HEK293 (cell line): Measurements from ENCODE around the gene IMPDH1.

Experiments used
- CTCF ChIA-PET: fragments of 350-600 bp; formaldehyde crosslinking; extraction: SDS; loops from one replicate; lab custom pipeline; 2021; ENCODE audit warnings: antibody characterized with exemption; lab: Yijun Ruan, JAX
- POLR2A ChIA-PET: fragments of 300-600 bp; formaldehyde crosslinking; extraction: SDS; loops from one replicate; lab custom pipeline; 2020; ENCODE audit warnings: antibody characterized with exemption, inconsistent platforms; lab: Yijun Ruan, JAX
- H3K27ac ChIP-seq: fragments of 200-500 bp; sonication (Bioruptor generic); 2 replicates; pipeline ENCODE4 v1.5.1; 2014; ENCODE audit warnings: low read depth, low read length, control low read depth, inconsistent platforms; ENCODE audit errors: extremely low read depth
- H3K36me3 ChIP-seq, 2 experiments: fragments of 200-500 bp in 1 of 2; sonication (Bioruptor generic) in 1 of 2; 1 replicate in 1 of 2; 2 replicates in 1 of 2; pipeline ENCODE4 v1.5.1; 2014 to 2017; ENCODE audit warnings: inconsistent platforms in 2 of 2, low read length in 2 of 2; ENCODE audit not compliant: control insufficient read depth in 2 of 2, insufficient read depth in 1 of 2
- H3K4me1 ChIP-seq: fragments of 200-500 bp; sonication (Bioruptor generic); 2 replicates; pipeline ENCODE4 v1.5.1; 2014; ENCODE audit warnings: mild to moderate bottlenecking, low read length, inconsistent platforms; ENCODE audit not compliant: control insufficient read depth, insufficient read depth
- H3K4me3 ChIP-seq: 2 replicates; pipeline ENCODE4 v1.5.1; 2011; ENCODE audit warnings: low read depth, mild to moderate bottlenecking, control low read depth, low read length, moderate library complexity
- H3K9me3 ChIP-seq: fragments of 200-500 bp; sonication (Bioruptor generic); 2 replicates; pipeline ENCODE4 v1.5.1; 2014; ENCODE audit warnings: low read depth, low read length, inconsistent platforms; ENCODE audit not compliant: control insufficient read depth, insufficient read depth
- GLI4 ChIP-seq: fragments of 450-650 bp; formaldehyde crosslinking; IDR thresholded peaks from 2 replicates; pipeline ENCODE4 v1.5.1; 2016; ENCODE audit warnings: missing biosample characterization, missing genetic modification characterization
- GLIS2 ChIP-seq: fragments of 450-650 bp; formaldehyde crosslinking; IDR thresholded peaks from 2 replicates; pipeline ENCODE4 v1.5.1; 2016; ENCODE audit warnings: missing biosample characterization, missing genetic modification characterization
- KLF10 ChIP-seq: fragments of 450-650 bp; IDR thresholded peaks from 2 replicates; pipeline ENCODE4 v1.5.1; 2018; ENCODE audit warnings: missing biosample characterization, mild to moderate bottlenecking, missing genetic modification characterization
- ZNF132 ChIP-seq: fragments of 450-650 bp; formaldehyde crosslinking; IDR thresholded peaks from 2 replicates; pipeline ENCODE4 v1.5.1; 2017; ENCODE audit warnings: missing biosample characterization, missing genetic modification characterization, borderline replicate concordance
- ZNF174 ChIP-seq: fragments of 450-650 bp; formaldehyde crosslinking; IDR thresholded peaks from 2 replicates; pipeline ENCODE4 v1.5.0; 2017; ENCODE audit warnings: missing biosample characterization, mild to moderate bottlenecking, missing genetic modification characterization
- ZNF2 ChIP-seq: fragments of 450-650 bp; formaldehyde crosslinking; IDR thresholded peaks from 2 replicates; pipeline ENCODE4 v1.5.1; 2016; ENCODE audit warnings: missing biosample characterization, missing genetic modification characterization
- ZNF214 ChIP-seq: fragments of 450-650 bp; formaldehyde crosslinking; IDR thresholded peaks from 2 replicates; pipeline ENCODE4 v1.5.1; 2017; ENCODE audit warnings: missing biosample characterization, mild to moderate bottlenecking, missing genetic modification characterization, borderline replicate concordance
- ZNF37A ChIP-seq: fragments of 450-650 bp; IDR thresholded peaks from 2 replicates; pipeline ENCODE4 v1.5.1; 2018; ENCODE audit warnings: missing biosample characterization, missing genetic modification characterization
- ZSCAN30 ChIP-seq: fragments of 450-650 bp; IDR thresholded peaks from 2 replicates; pipeline ENCODE4 v1.5.1; 2018; ENCODE audit warnings: missing biosample characterization, mild to moderate bottlenecking, missing genetic modification characterization, moderate library complexity
- TF ChIP-seq, protein P1 (sequence below): fragments of 450-650 bp; formaldehyde crosslinking; IDR thresholded peaks from 2 replicates; pipeline ENCODE4 v1.5.1; 2016; ENCODE audit warnings: missing biosample characterization, missing genetic modification characterization
- TF ChIP-seq, protein P2 (sequence below): fragments of 450-650 bp; formaldehyde crosslinking; IDR thresholded peaks from 2 replicates; pipeline ENCODE4 v1.5.1; 2016; ENCODE audit warnings: missing biosample characterization, missing genetic modification characterization

The IMPDH1 gene

DNA sequence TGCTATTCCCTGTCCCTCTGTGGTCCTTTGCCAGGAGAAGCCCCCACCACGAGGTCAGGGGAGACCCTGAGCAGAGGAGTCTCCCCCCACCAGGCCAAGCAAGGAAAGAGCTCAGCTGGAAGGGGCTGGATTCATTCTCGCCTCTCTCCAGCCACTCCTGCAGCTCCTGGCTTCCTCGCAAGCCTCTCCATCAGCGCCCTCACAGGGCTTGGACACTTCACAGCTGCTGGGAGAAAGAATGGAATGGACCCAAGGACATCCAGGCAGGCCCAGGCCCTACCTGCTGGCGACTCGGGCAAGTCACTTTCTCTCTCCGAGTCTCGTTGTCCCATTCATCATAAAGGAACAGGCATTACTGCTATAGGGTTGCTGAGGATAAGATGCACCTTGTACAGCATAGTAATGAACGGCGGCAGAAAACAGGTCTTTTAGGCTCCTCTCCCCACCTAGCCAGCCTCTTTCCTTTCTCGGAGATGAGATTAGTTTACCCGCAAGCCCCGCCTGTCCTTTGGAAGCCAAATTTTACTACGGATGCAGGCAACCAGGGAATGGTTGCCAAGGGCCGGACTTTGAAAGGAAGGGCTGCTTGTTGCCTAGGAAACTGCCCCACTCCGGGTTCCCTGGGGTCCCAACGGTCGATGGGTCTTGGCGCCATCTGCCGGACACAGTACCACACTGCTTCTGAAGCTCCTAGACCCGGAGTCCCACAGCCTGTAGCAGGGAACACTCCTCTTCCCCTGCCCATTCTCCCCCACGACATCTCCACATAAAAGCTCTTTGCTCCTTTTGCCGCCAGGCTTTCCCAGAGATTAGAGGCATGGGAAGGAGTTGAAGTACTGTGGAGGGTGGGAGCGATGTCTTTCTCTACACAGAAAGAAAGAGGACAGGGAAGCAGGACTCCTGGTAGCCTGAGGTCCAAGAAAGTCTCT is 22.3 kb downstream of the IMPDH1 start (continued):
- TF ChIP-seq, protein P1, sequence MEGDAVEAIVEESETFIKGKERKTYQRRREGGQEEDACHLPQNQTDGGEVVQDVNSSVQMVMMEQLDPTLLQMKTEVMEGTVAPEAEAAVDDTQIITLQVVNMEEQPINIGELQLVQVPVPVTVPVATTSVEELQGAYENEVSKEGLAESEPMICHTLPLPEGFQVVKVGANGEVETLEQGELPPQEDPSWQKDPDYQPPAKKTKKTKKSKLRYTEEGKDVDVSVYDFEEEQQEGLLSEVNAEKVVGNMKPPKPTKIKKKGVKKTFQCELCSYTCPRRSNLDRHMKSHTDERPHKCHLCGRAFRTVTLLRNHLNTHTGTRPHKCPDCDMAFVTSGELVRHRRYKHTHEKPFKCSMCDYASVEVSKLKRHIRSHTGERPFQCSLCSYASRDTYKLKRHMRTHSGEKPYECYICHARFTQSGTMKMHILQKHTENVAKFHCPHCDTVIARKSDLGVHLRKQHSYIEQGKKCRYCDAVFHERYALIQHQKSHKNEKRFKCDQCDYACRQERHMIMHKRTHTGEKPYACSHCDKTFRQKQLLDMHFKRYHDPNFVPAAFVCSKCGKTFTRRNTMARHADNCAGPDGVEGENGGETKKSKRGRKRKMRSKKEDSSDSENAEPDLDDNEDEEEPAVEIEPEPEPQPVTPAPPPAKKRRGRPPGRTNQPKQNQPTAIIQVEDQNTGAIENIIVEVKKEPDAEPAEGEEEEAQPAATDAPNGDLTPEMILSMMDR (tag by site-specific recombination): peak; percentile 88
- TF ChIP-seq GLI4 (tag by site-specific recombination): no peak
- peak; percentile 77 for TF ChIP-seq GLIS2 (tag by site-specific recombination)
- peak; percentile 48; the same call in 1 of the 2 replicates for TF ChIP-seq ZSCAN30
- TF ChIP-seq, protein P2, sequence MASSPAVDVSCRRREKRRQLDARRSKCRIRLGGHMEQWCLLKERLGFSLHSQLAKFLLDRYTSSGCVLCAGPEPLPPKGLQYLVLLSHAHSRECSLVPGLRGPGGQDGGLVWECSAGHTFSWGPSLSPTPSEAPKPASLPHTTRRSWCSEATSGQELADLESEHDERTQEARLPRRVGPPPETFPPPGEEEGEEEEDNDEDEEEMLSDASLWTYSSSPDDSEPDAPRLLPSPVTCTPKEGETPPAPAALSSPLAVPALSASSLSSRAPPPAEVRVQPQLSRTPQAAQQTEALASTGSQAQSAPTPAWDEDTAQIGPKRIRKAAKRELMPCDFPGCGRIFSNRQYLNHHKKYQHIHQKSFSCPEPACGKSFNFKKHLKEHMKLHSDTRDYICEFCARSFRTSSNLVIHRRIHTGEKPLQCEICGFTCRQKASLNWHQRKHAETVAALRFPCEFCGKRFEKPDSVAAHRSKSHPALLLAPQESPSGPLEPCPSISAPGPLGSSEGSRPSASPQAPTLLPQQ (tag by site-specific recombination): 0 out of 2 replicates have a peak, but pooled peaks have one; percentile 14

DNA sequence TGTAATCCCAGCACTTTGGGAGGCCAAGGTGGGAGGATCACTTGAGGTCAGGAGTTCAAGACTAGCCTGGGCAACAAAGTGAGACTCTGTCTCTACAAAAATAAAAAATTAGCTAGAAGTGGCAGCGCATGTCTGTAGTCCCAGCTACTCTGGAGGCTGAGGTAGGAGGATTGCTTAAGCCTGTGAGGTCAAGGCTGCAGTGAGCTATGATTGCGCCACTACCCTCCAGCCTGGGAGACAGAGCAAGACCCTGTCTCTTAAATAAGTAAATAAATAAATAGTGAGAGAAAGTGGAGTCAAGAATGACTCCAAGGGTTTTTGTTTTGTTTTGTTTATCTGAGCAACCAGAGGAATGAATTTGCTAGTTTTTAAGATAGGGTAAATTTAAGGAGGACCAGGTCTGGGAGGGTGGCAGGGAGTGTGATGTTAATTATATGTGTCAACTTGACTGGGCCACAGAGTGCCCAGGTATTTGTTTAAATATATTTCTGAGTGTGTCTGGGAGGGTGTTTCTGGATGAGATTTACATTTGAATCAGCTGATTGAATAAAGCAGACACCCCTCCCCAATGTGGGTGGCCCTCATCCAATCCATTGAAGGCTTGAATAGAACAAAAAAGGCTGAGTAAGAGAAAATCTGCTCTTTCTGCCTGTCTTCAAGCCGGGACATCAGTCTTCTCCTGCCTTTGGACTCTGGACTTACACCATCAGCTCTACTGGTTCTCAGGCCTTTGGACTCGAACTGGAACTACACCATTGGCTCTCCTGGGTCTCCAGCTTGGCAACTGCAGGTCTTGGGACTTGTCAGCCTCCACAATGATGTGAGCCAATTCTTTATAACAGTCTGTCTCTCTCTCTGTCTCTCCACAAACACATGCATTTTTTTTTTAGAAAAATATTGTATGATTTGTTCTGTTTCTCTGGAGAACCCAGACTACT is 23.5 kb downstream of the IMPDH1 start:
- CTCF ChIA-PET: interaction anchor here (0.9 to 18.1 kb wide), 12 partner anchors 9 to 46 kb away, joined by 3 to 378 read pairs (median 6); partner anchors contain the start of gene RBM28
- POLR2A ChIA-PET: interaction anchor here (0.6 kb wide), 1 partner anchor 42 kb away, joined by 3 read pairs; the partner anchor contains the start of gene RBM28
- H3K4me3 ChIP-seq: no peak overlapping the region
- no peaks in the 10 kb centered on the region for H3K4me1 ChIP-seq
- TF ChIP-seq ZNF37A (tag by site-specific recombination): no peak
- H3K27ac ChIP-seq: no peak overlapping the region
- H3K9me3 ChIP-seq: no peaks in the 10 kb centered on the region
- no peaks in the 10 kb centered on the region for H3K36me3 ChIP-seq

DNA sequence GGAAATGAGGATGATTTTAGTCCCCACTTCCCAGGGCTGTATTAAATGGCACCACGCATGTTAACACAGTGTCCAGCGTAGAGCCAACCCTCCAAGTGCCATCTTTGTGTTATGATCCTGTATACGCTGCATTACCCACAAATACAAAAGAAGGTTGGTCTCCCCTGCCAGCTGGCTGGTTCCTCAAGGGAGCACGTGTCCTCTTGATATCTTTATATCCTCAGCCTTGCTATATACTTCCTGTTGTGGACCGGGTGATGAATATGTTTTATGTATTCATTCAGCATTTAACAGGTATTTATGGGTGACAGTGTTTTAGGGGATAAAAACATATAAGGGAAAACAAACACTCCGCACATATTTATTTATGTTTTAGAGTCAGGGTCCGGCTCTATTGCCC is 25.1 kb downstream of the IMPDH1 start:
- TF ChIP-seq, protein P2 (tag by site-specific recombination): no peak
- TF ChIP-seq ZNF2 (tag by site-specific recombination) (no peak), KLF10 (tag by site-specific recombination) (no peak), ZNF174 (tag by site-specific recombination) (no peak), ZNF132 (tag by site-specific recombination) (no peak), ZNF214 (tag by site-specific recombination) (no peak)
- POLR2A ChIA-PET: no interaction called here
- CTCF ChIA-PET: interaction anchor here (0.7 to 18.1 kb wide), 2 partner anchors 37 to 41 kb away, joined by 5 to 378 read pairs; partner anchors contain the start of gene RBM28
- no peak overlapping the region for H3K27ac ChIP-seq
- no peaks in the 10 kb centered on the region for H3K36me3 ChIP-seq
- no peak overlapping the region for H3K4me3 ChIP-seq
- no peaks in the 10 kb centered on the region for H3K4me1 ChIP-seq
- no peaks in the 10 kb centered on the region for H3K9me3 ChIP-seq
